ENCODE measurements around the gene ADARB1. TPM values are rescaled to one million over a fixed set of nuclear protein-coding genes. Genes with fewer than 3 reads are reported as not detected.

ADARB1 gene
- total RNA-seq, 1 experiment from 2014 or later = 36.6 TPM

DNA sequence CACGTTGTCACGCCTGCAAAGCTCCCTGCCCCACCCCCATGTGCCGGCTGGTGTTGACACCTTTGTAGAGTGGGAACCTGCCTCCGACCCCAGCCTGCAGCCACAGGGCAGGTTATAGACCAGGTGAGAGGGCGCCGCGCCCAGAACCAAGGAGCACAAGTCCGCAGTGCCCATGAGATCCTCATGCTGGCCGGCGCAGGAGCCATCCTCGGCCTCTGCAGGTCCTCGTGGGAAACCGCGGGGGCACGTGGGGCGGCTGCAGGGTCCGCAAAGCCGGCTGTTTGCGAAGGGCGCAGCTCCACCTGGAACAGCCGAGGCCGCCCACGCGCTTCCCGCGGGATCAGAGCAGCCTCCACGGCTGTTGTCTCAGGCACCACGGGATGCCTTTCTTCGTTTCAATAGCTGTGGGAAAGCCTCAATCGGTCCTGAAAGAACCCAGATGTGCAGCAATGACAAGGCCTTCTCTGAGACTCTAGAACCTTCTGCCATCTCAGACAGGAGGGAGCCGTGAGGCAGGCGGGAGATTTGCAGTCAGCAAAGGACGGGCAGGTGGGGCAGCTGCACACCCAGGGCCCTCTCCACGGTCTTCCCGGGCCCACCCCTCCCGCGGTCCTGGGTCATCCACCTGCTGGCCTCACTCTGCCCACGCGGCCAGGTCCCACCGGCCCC, 183.4 kb downstream of the ADARB1 start:
- no peak for DNase-seq (ENCODE audit: extremely low read depth, low read depth)

GRCh38 chr21:45258466-45258865, 184.1 kb downstream of the ADARB1 start:
- no peak for DNase-seq (ENCODE audit: extremely low read depth, low read depth)

DNA sequence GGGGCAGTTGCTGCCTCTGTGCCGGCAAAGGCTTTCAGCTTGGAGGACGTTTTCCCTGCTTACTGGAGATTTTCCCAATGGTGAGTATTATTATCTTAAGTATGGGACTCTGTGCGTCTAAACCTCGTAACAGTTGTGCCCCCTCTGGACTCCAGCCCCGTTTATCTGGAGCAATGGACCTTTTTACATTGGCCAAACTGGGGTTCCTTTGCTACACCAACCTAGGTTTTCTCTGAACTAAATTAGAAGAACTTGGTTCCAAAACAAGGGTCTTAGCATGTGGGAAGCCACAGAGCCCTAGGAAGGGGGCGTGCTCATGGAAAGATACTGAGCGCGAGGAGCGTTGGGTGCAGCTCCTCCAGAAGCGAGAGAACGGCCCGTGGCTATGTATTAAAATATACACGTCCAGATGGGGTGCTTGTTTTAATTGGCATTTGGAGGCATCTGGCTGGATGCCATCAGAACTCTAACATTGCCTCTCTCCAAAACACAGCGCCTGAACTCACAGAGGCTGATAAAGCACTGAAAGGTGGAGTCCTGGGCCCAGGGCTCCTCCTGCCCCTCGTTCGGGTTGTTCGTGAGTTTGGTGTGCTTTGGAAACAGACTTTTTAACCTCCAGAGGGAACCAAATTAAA, 184.9 kb downstream of the ADARB1 start:
- no peak for DNase-seq (ENCODE audit: extremely low read depth, low read depth)

- no peak for DNase-seq (ENCODE audit: extremely low read depth, low read depth)
These were observed 185.9 kb downstream of the ADARB1 start for GRCh38 chr21:45260191-45260825.

- DNase-seq (ENCODE audit: extremely low read depth, low read depth) = no peak
These were observed 186.7 kb downstream of the ADARB1 start for GRCh38 chr21:45261093-45261492.

DNA sequence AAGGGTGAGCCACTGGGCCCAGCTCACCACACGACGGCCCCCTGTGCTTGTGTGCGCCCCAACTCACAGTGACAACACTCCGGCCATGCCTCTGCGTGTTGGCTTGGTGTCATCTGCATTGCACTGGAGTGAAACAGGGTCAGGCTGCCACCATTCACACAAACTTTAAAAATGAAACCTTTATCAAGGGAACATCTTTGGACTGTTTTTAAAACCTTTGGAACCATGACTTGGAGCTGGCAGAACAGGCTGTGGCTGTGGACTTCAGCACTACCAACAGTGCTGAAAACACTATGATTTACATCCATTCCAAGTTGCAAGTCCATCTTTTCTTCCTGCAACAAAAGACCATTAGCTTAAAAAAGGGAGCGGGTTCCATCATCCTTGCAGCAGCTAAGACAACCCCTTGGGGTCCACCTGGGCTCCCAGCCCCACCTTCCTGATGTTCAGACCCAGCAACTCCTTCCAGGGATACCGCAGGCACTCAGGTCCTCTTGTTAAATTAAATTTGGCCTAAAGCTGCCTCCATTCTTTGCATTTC, 187.7 kb downstream of the ADARB1 start:
- no peak for DNase-seq (ENCODE audit: extremely low read depth, low read depth)

GRCh38 chr21:45262616-45263015, 188.2 kb downstream of the ADARB1 start:
- DNase-seq (ENCODE audit: extremely low read depth, low read depth) = no peak

GRCh38 chr21:45263534-45263933, 189.2 kb downstream of the ADARB1 start:
- no peak for DNase-seq (ENCODE audit: extremely low read depth, low read depth)

DNA sequence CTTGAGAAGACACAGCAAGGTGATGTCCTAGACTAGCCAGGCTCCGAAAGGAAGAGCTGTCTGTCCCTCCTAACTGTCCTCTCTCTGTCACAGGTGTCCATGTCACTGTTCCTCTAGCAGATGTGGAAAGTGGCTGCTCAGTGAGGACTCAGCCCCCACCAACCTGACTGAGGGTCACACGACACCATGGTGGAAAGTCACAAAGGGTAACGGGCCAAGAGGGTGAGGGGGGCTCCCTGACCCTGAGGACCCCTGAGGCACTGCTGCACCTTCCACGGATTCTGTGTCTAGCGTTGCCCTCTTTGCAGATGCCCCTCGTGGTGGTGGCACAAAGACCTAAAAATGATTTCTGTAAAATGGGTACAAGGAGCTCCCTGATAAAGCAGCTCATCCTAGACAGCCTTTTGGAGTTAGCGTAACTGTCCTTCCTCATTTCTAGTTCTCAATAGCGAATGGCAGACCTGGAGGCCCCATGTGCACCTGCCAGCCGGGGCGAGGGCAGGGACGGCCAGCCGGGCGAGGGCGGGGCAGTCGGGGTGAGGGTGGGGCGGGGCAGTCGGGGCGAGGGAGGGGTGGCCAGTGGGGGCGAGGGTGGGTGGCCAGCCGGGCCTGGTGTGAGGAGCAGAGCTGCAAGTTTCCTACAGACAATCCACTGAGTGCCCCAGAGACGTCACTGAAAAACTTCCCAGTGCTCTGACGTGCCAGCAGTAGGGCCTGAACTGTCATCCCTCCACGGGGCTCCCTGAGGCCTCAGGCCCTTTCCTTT, 189.9 kb downstream of the ADARB1 start:
- no peak for DNase-seq (ENCODE audit: extremely low read depth, low read depth)

- DNase-seq (ENCODE audit: extremely low read depth, low read depth) = no peak
These were observed 190.6 kb downstream of the ADARB1 start for GRCh38 chr21:45264912-45265515.

- DNase-seq (ENCODE audit: extremely low read depth, low read depth) = no peak
These were observed 191.5 kb downstream of the ADARB1 start for GRCh38 chr21:45265721-45266517.

GRCh38 chr21:45266518-45267389, 192.4 kb downstream of the ADARB1 start:
- DNase-seq (ENCODE audit: extremely low read depth, low read depth) = no peak

GRCh38 chr21:45267390-45267760, 193.0 kb downstream of the ADARB1 start:
- no peak for DNase-seq (ENCODE audit: extremely low read depth, low read depth)

GRCh38 chr21:45269861-45270260, 195.5 kb downstream of the ADARB1 start:
- DNase-seq (ENCODE audit: extremely low read depth, low read depth) = no peak

- no peak for DNase-seq (ENCODE audit: extremely low read depth, low read depth)
These were observed 196.0 kb downstream of the ADARB1 start for GRCh38 chr21:45270306-45270821.
